Heart left ventricle (tissue), 16 donors: ENCODE data around the gene ATF7. TPM values are rescaled to one million over a fixed set of nuclear protein-coding genes. Genes with fewer than 3 reads are reported as not detected.
"Not testable (repeated sequence)": the region's sequence is repeated elsewhere in the genome, so short reads cannot be mapped to it uniquely, and the experiment has no call there.

Experiments
- ATAC-seq, 4 donors: fragments of 200-7000 bp; cut with Tn5 transposase; one replicate each; pipeline ENCODE4 v1.9.1; 2020 to 2022; ENCODE audit warnings: moderate library complexity in 4 of 4, mild to moderate bottlenecking in 3 of 4, moderate number of reproducible peaks in 1 of 4
- DNase-seq, 5 donors: peaks; one replicate each; pipeline ENCODE4 v3.0.0-alpha.2; 2020
- H3K27ac ChIP-seq, 12 donors: fragments of 200-600 bp; sonication (generic) in 4 of 12; one replicate each; pipeline versions ENCODE4 v1.5.0 to v1.8.0; 2016 to 2022; ENCODE audit warnings: mild to moderate bottlenecking in 2 of 12
- H3K27me3 ChIP-seq, 9 donors: fragments of 200-600 bp; sonication (generic) in 2 of 9; one replicate each; pipeline versions ENCODE4 v1.5.1 to v1.8.0; 2016 to 2022; ENCODE audit warnings: mild to moderate bottlenecking in 3 of 9
- H3K36me3 ChIP-seq, 9 donors: fragments of 200-600 bp; sonication (generic) in 2 of 9; one replicate each; pipeline versions ENCODE4 v1.5.0 to v1.8.0; 2018 to 2022; ENCODE audit warnings: mild to moderate bottlenecking in 2 of 9
- H3K4me1 ChIP-seq, 12 donors: fragments of 200-600 bp; sonication (generic) in 4 of 12; one replicate each; pipeline versions ENCODE4 v1.5.0 to v1.8.0; 2016 to 2022; ENCODE audit warnings: mild to moderate bottlenecking in 3 of 12
- H3K4me3 ChIP-seq, 12 donors: fragments of 200-600 bp; sonication (generic) in 4 of 12; one replicate each; pipeline versions ENCODE4 v1.5.0 to v1.8.0; 2017 to 2022; ENCODE audit warnings: mild to moderate bottlenecking in 9 of 12, moderate library complexity in 4 of 12
- H3K9me3 ChIP-seq, 12 donors: fragments of 200-600 bp; sonication (generic) in 4 of 12; one replicate each; pipeline versions ENCODE4 v1.5.0 to v1.8.0; 2016 to 2022; ENCODE audit warnings: mild to moderate bottlenecking in 1 of 12
- CTCF ChIP-seq, 12 donors: fragments of 200-600 bp; sonication (generic) in 4 of 12; IDR thresholded peaks; one replicate each; pipeline versions ENCODE4 v1.5.0 to v1.8.0; 2018 to 2022; ENCODE audit warnings: antibody characterized with exemption in 12 of 12, mild to moderate bottlenecking in 5 of 12
- POLR2A ChIP-seq, 2 donors: fragments of 450-650 bp; IDR thresholded peaks; one replicate each; pipeline ENCODE4 v1.6.1; 2017; ENCODE audit warnings: antibody characterized with exemption in 2 of 2, mild to moderate bottlenecking in 2 of 2, moderate library complexity in 2 of 2
- WGBS, 4 donors: extraction: QIAGEN DNeasy Blood & Tissue Kit in 2 of 4; methylation state at CpG; one replicate each; pipeline versions ENCODE4 v1.1.5 to v1.1.7; 2013 to 2018; 5-methylcytosine and 5-hydroxymethylcytosine counted together
- intact Hi-C, 10 donors: fragments of 100-400 bp; cut with DNase I; formaldehyde crosslinking; loops; one replicate each; pipeline versions ENCODE4 v1.11.1 to v1.14.2; 2022
- polyA plus RNA-seq, 2 donors: library from polyadenylated mRNA; stranded (reverse); fragments of 200-250 nt; gene quantifications; one replicate each; pipeline ENCODE4 v1.2.3, GENCODE V29; 2013
- total RNA-seq, 9 donors: library from RNA; depleted of rRNA in 2 of 9; stranded (reverse); fragments of >200 nt in 2 of 9; fragmentation: NEBNext Ultra II Directional in 3 of 9; extraction: Animal tissue kit (Norgen Biotek cat#: 25700) in 3 of 9; gene quantifications; one replicate each; pipeline versions ENCODE4 v1.1.0 to v1.2.4, GENCODE V29; 2016 to 2023
- donor health status: ischemic (EF 13 %, LVEDD 7.1; RV severe dilation, severe dysfunction).
- donor health status: healthy with polysubstance abuse.
- donor health status: DM: no; HTN: yes; CAD: no.
- donor health status: DM: no; HTN: no; CAD: no.
- donor health status: ischemic (EF 25% LVEDD 6.9; RV normal size, moderate dysfunction).
- donor health status: ischemic (EF 25% LVEDD 5.7; RV mildly dilated, moderate dysfunction).
- donor health status: healthy.
- donor health status: DM: yes; HTN: yes; CAD: no.
- donor health status: ischemic (EF 35%, LVEDD 5.7; RV mildly dilated, moderate dysfunction).
- donor health status: nonischemic (EF 11% LVEDD 7.7; RV severe dilation, severe dysfunction).
- donor health status: DM: yes; HTN: yes; CAD: no.
- donor health status: PGD.
- donor health status: ischemic (EF 29% LVEDD 5.4; RV normal size, mild dysfunction).
- donor health status: nonischemic (EF 23%, LVEDD 6.1; RV moderate dilation, normal function).

The ATF7 gene
- total and polyA plus RNA-seq, 11 donors = 20.0 to 43.2 (median 31.8) TPM

- H3K4me1 ChIP-seq = peaks cover 0 to 76% (median 54%) of the 10 kb centered on the region in 12 donors
- TF ChIP-seq CTCF (IDR thresholded peaks at IDR 0.05) = no peak
- TF ChIP-seq POLR2A (IDR thresholded peaks at IDR 0.05) = no peak
- peak overlapping the region in 4 of 12 donors; percentile 4 to 30 (median 18) for H3K4me3 ChIP-seq
- intact Hi-C loops = loop anchor here in 1 of 10 donors (5.0 kb wide), 1 partner anchor 77 kb away; the partner anchor contains the start of gene ATP5MC2
- no peaks in the 10 kb centered on the region for H3K27me3 ChIP-seq
- ATAC-seq (no peak), DNase-seq (no peak)
- H3K27ac ChIP-seq = peak overlapping the region in 9 of 12 donors; percentile 2 to 47 (median 37)
- 93 to 95% (median 93%) methylated on average over 13 of the region's 13 CpGs for WGBS, 4 donors
- H3K9me3 ChIP-seq = no peaks in the 10 kb centered on the region
- peaks cover 0 to 22% (median 6%) of the 10 kb centered on the region in 9 donors for H3K36me3 ChIP-seq
Observed at GRCh38 chr12:53600490-53601295, 25.5 kb downstream of the ATF7 start.

- DNase-seq (no peak), ATAC-seq (no peak)
- 91 to 96% (median 93%) methylated on average over 2 of the region's 2 CpGs for WGBS, 4 donors
- Histone ChIP-seq H3K27me3 (no peaks in the 10 kb centered on the region), H3K9me3 (no peaks in the 10 kb centered on the region), H3K4me1 (peaks cover 0 to 83% (median 63%) of the 10 kb centered on the region in 12 donors), H3K36me3 (peaks cover 0 to 22% (median 6%) of the 10 kb centered on the region in 9 donors), H3K27ac (peak overlapping the region in 1 of 12 donors; percentile 10), H3K4me3 (no peak overlapping the region)
- no peak for TF ChIP-seq POLR2A (IDR thresholded peaks at IDR 0.05)
- TF ChIP-seq CTCF (IDR thresholded peaks at IDR 0.05) = peak in 3 of 12 donors; percentile 6 to 24 (median 17)
- intact Hi-C loops = loop anchor here in 3 of 10 donors (5.0 kb wide), 2 partner anchors 42 to 78 kb away; partner anchors contain the start of gene ATP5MC2 (in 2 of the 3)
Observed at GRCh38 chr12:53599579-53599978, 26.6 kb downstream of the ATF7 start.

GRCh38 chr12:53598971-53599370, 27.2 kb downstream of the ATF7 start:
- 98 to 99% (median 98%) methylated on average over 2 of the region's 2 CpGs for WGBS, 4 donors
- intact Hi-C loops = loop anchor here in 3 of 10 donors (5.0 kb wide), 2 partner anchors 42 to 78 kb away; partner anchors contain the start of gene ATP5MC2 (in 2 of the 3)
- H3K27me3 ChIP-seq, H3K9me3 ChIP-seq, ATAC-seq, H3K4me3 ChIP-seq, H3K27ac ChIP-seq: not testable (repeated sequence)
- DNase-seq = peak in 1 of 5 donors; percentile 4
- H3K36me3 ChIP-seq = peaks cover 0 to 22% (median 6%) of the 10 kb centered on the region in 9 donors
- H3K4me1 ChIP-seq = peaks cover 0 to 83% (median 63%) of the 10 kb centered on the region in 12 donors

- Histone ChIP-seq H3K36me3 (peaks cover 0 to 22% (median 6%) of the 10 kb centered on the region in 9 donors), H3K4me3 (peak overlapping the region in 4 of 12 donors; percentile 0 to 16 (median 10)), H3K4me1 (peaks cover 0 to 81% (median 60%) of the 10 kb centered on the region in 12 donors), H3K27ac (peak overlapping the region; percentile 28 to 84 (median 72)), H3K27me3 (no peaks in the 10 kb centered on the region), H3K9me3 (no peaks in the 10 kb centered on the region)
- DNase-seq (no peak), ATAC-seq (peak; percentile 84 to 94 (median 88))
- TF ChIP-seq CTCF (IDR thresholded peaks at IDR 0.05) = no peak
- TF ChIP-seq POLR2A (IDR thresholded peaks at IDR 0.05) = no peak
- WGBS, 4 donors = 5 to 14% (median 9%) methylated on average over 3 of the region's 3 CpGs
- intact Hi-C loops = loop anchor here in 3 of 10 donors (5.0 kb wide), 2 partner anchors 40 to 80 kb away; partner anchors contain the start of gene ATP5MC2 (in 2 of the 3)
Observed at GRCh38 chr12:53596920-53597363, 29.2 kb downstream of the ATF7 start.
